CD4-positive, CD25-positive, alpha-beta regulatory T cell (primary cell): ENCODE measurements around the gene PDSS2. TPM values are rescaled to one million over a fixed set of nuclear protein-coding genes. Genes with fewer than 3 reads are reported as not detected.
"Not testable (repeated sequence)": the region's sequence is repeated elsewhere in the genome, so short reads cannot be mapped to it uniquely, and the experiment has no call there.

Experiments used
- ATAC-seq, 2 donors: fragments of 150-1000 bp; cut with Tn5 transposase; one replicate each; pipeline ENCODE4 v1.10.0; 2021; ENCODE audit warnings: low read depth in 2 of 2, moderate number of reproducible peaks in 2 of 2, moderate library complexity in 1 of 2
- DNase-seq, 3 donors: peaks; one replicate each; pipeline versions ENCODE4 v3.0.0 to v3.0.0-alpha.2; 2012 to 2022; ENCODE audit warnings: mixed read lengths in 1 of 3
- H3K27ac ChIP-seq: one replicate; pipeline ENCODE4 v1.7.0; 2013; ENCODE audit warnings: mild to moderate bottlenecking, low read length; ENCODE audit not compliant: insufficient read depth, poor library complexity, severe bottlenecking
- H3K27me3 ChIP-seq: one replicate; pipeline ENCODE4 v1.7.0; 2013; ENCODE audit warnings: low read length; ENCODE audit not compliant: control insufficient read depth, insufficient read depth
- H3K36me3 ChIP-seq: one replicate; pipeline ENCODE4 v1.7.0; 2013; ENCODE audit warnings: mild to moderate bottlenecking, low read length, moderate library complexity; ENCODE audit not compliant: control insufficient read depth, insufficient read depth
- H3K4me1 ChIP-seq: 2 replicates; pipeline ENCODE4 v1.7.0; 2013; ENCODE audit warnings: mild to moderate bottlenecking, low read length; ENCODE audit not compliant: insufficient read depth, control insufficient read depth, poor library complexity, severe bottlenecking
- H3K4me3 ChIP-seq: one replicate; pipeline ENCODE4 v1.7.0; 2013; ENCODE audit warnings: low read depth, mild to moderate bottlenecking, low read length, moderate library complexity
- H3K9me3 ChIP-seq, 2 experiments: 1 replicate in 1 of 2; 2 replicates in 1 of 2; pipeline ENCODE4 v1.7.0; 2013; ENCODE audit warnings: low read length in 2 of 2, mild to moderate bottlenecking in 1 of 2, moderate library complexity in 1 of 2; ENCODE audit not compliant: control insufficient read depth in 2 of 2
- H3K27ac Mint-ChIP-seq, 3 donors: one replicate each; pipeline ENCODE4 v1.8.0; 2020 to 2022; ENCODE audit warnings: mild to moderate bottlenecking in 3 of 3, mixed read lengths in 3 of 3, moderate library complexity in 2 of 3
- H3K27me3 Mint-ChIP-seq: one replicate; pipeline ENCODE4 v1.8.0; 2022; ENCODE audit warnings: mild to moderate bottlenecking, mixed read lengths
- H3K36me3 Mint-ChIP-seq: one replicate; pipeline ENCODE4 v1.8.0; 2020; ENCODE audit warnings: mixed read lengths
- H3K4me1 Mint-ChIP-seq, 4 donors: one replicate each; pipeline ENCODE4 v1.8.0; 2020 to 2022; ENCODE audit warnings: mixed read lengths in 4 of 4, mild to moderate bottlenecking in 1 of 4
- H3K4me3 Mint-ChIP-seq, 4 donors: one replicate each; pipeline ENCODE4 v1.8.0; 2020 to 2022; ENCODE audit warnings: mild to moderate bottlenecking in 4 of 4, mixed read lengths in 4 of 4, moderate library complexity in 3 of 4
- H3K9me3 Mint-ChIP-seq, 7 donors: one replicate each; pipeline ENCODE4 v1.8.0; 2020 to 2022; ENCODE audit warnings: mixed read lengths in 7 of 7, mild to moderate bottlenecking in 3 of 7, moderate library complexity in 2 of 7
- polyA plus RNA-seq, 4 donors: library from polyadenylated mRNA; unstranded; fragments of 300-500 nt; fragmentation: Illumina TruSeq; gene quantifications; one replicate each; pipeline ENCODE4 v1.2.3, GENCODE V29; 2021
- total RNA-seq: library from RNA; stranded (reverse); gene quantifications from one replicate; pipeline ENCODE4 v1.2.3, GENCODE V29; 2022

Gene PDSS2
- total and polyA plus RNA-seq, 5 donors from 2014 or later: 11.6 to 18.8 (median 15.1) TPM

GRCh38 chr6:107369493-107369892, 89.9 kb downstream of the PDSS2 start:
- no peaks in the 10 kb centered on the region for H3K27me3 ChIP-seq
- Mint-ChIP-seq H3K27me3 (no peaks in the 10 kb centered on the region), H3K4me3 (no peak overlapping the region), H3K4me1 (peaks cover 0 to 18% (median 11%) of the 10 kb centered on the region in 4 donors), H3K9me3 (no peaks in the 10 kb centered on the region), H3K27ac (no peak overlapping the region), H3K36me3 (peaks cover 7% of the 10 kb centered on the region)
- H3K4me1 ChIP-seq: no peaks in the 10 kb centered on the region
- H3K9me3 ChIP-seq: no peaks in the 10 kb centered on the region
- no peak for DNase-seq
- ATAC-seq: no peak
- H3K36me3 ChIP-seq: no peaks in the 10 kb centered on the region
- no peak overlapping the region for H3K4me3 ChIP-seq
- no peak overlapping the region for H3K27ac ChIP-seq

GRCh38 chr6:107368471-107368870, 90.9 kb downstream of the PDSS2 start:
- H3K9me3 Mint-ChIP-seq: peaks cover 0 to 3% (median 0%) of the 10 kb centered on the region in 7 donors
- H3K27ac Mint-ChIP-seq: no peak overlapping the region
- no peaks in the 10 kb centered on the region for H3K36me3 ChIP-seq
- no peaks in the 10 kb centered on the region for H3K9me3 ChIP-seq
- peak overlapping the region in 1 of 4 donors; percentile 3 for H3K4me3 Mint-ChIP-seq
- H3K27me3 Mint-ChIP-seq: no peaks in the 10 kb centered on the region
- peaks cover 0 to 15% (median 11%) of the 10 kb centered on the region in 4 donors for H3K4me1 Mint-ChIP-seq
- no peak for ATAC-seq
- no peaks in the 10 kb centered on the region for H3K4me1 ChIP-seq
- H3K27me3 ChIP-seq: no peaks in the 10 kb centered on the region
- DNase-seq: no peak
- no peak overlapping the region for H3K4me3 ChIP-seq
- H3K36me3 Mint-ChIP-seq: peaks cover 12% of the 10 kb centered on the region
- H3K27ac ChIP-seq: no peak overlapping the region

- peaks cover 34% of the 10 kb centered on the region for H3K36me3 Mint-ChIP-seq
- not testable (repeated sequence) for H3K4me1 Mint-ChIP-seq
These were observed 95.2 kb downstream of the PDSS2 start for GRCh38 chr6:107364173-107364572.

GRCh38 chr6:107361753-107362604, 97.4 kb downstream of the PDSS2 start:
- ATAC-seq: no peak
- no peak overlapping the region for H3K4me3 Mint-ChIP-seq
- H3K36me3 ChIP-seq: peaks cover 3% of the 10 kb centered on the region
- no peaks in the 10 kb centered on the region for H3K27me3 Mint-ChIP-seq
- H3K9me3 Mint-ChIP-seq: peaks cover 0 to 11% (median 0%) of the 10 kb centered on the region in 7 donors
- no peak overlapping the region for H3K27ac Mint-ChIP-seq
- peaks cover 4 to 11% (median 4%) of the 10 kb centered on the region in 4 donors for H3K4me1 Mint-ChIP-seq
- no peak overlapping the region for H3K27ac ChIP-seq
- no peak overlapping the region for H3K4me3 ChIP-seq
- DNase-seq: no peak
- H3K27me3 ChIP-seq: no peaks in the 10 kb centered on the region
- no peaks in the 10 kb centered on the region for H3K4me1 ChIP-seq
- H3K9me3 ChIP-seq: peaks cover 0 to 5% of the 10 kb centered on the region in 2 experiments
- H3K36me3 Mint-ChIP-seq: peaks cover 27% of the 10 kb centered on the region

More at GRCh38 chr6:107364173-107364572, 95.2 kb downstream of the PDSS2 start:
- not testable (repeated sequence) for H3K27ac Mint-ChIP-seq, H3K4me1 ChIP-seq, H3K9me3 ChIP-seq, DNase-seq, H3K4me3 ChIP-seq, H3K27ac ChIP-seq, H3K36me3 ChIP-seq, H3K27me3 ChIP-seq, H3K27me3 Mint-ChIP-seq, H3K4me3 Mint-ChIP-seq, ATAC-seq
- peaks cover 0 to 11% (median 0%) of the 10 kb centered on the region in 7 donors for H3K9me3 Mint-ChIP-seq

GRCh38 chr6:107360476-107360875, 98.9 kb downstream of the PDSS2 start:
- Histone ChIP-seq H3K27ac (no peak overlapping the region), H3K9me3 (peaks cover 0 to 5% of the 10 kb centered on the region in 2 experiments), H3K4me1 (no peaks in the 10 kb centered on the region), H3K36me3 (peaks cover 3% of the 10 kb centered on the region), H3K27me3 (no peaks in the 10 kb centered on the region), H3K4me3 (no peak overlapping the region)
- Mint-ChIP-seq H3K4me1 (peaks cover 0 to 5% (median 3%) of the 10 kb centered on the region in 4 donors), H3K27ac (no peak overlapping the region), H3K9me3 (peaks cover 0 to 11% (median 0%) of the 10 kb centered on the region in 7 donors), H3K36me3 (peaks cover 27% of the 10 kb centered on the region), H3K4me3 (no peak overlapping the region), H3K27me3 (no peaks in the 10 kb centered on the region)
- no peak for DNase-seq
- no peak for ATAC-seq

GRCh38 chr6:107357842-107358241, 101.5 kb downstream of the PDSS2 start:
- H3K27me3 ChIP-seq: no peaks in the 10 kb centered on the region
- Mint-ChIP-seq H3K27me3 (no peaks in the 10 kb centered on the region), H3K36me3 (peaks cover 15% of the 10 kb centered on the region), H3K9me3 (peaks cover 0 to 6% (median 0%) of the 10 kb centered on the region in 7 donors), H3K4me3 (no peak overlapping the region), H3K4me1 (peaks cover 0 to 5% (median 4%) of the 10 kb centered on the region in 4 donors), H3K27ac (no peak overlapping the region)
- peaks cover under 1% of the 10 kb centered on the region for H3K36me3 ChIP-seq
- H3K9me3 ChIP-seq: peaks cover 0 to 2% of the 10 kb centered on the region in 2 experiments
- ATAC-seq (no peak), DNase-seq (no peak)
- H3K27ac ChIP-seq: no peak overlapping the region
- no peaks in the 10 kb centered on the region for H3K4me1 ChIP-seq
- H3K4me3 ChIP-seq: no peak overlapping the region

GRCh38 chr6:107357031-107357430, 102.3 kb downstream of the PDSS2 start:
- Histone ChIP-seq H3K27me3 (no peaks in the 10 kb centered on the region), H3K9me3 (no peaks in the 10 kb centered on the region), H3K27ac (no peak overlapping the region), H3K4me3 (no peak overlapping the region), H3K36me3 (no peaks in the 10 kb centered on the region), H3K4me1 (no peaks in the 10 kb centered on the region)
- peaks cover 0 to 4% (median 4%) of the 10 kb centered on the region in 4 donors for H3K4me1 Mint-ChIP-seq
- no peaks in the 10 kb centered on the region for H3K27me3 Mint-ChIP-seq
- DNase-seq: no peak
- no peak for ATAC-seq
- peaks cover 0 to under 1% (median 0%) of the 10 kb centered on the region in 7 donors for H3K9me3 Mint-ChIP-seq
- H3K4me3 Mint-ChIP-seq: no peak overlapping the region
- peaks cover 7% of the 10 kb centered on the region for H3K36me3 Mint-ChIP-seq
- no peak overlapping the region for H3K27ac Mint-ChIP-seq
